Renal cortex interstitium (tissue), 11 donors: ENCODE measurements around the gene BMP2. TPM values are rescaled to one million over a fixed set of nuclear protein-coding genes. Genes with fewer than 3 reads are reported as not detected.
A peak's percentile ranks its signal among the peaks of the same experiment; 100 is the strongest.

ENCODE experiments used
- DNase-seq, 11 donors: peaks; one replicate each; pipeline ENCODE4 v3.0.0-alpha.2; 2013; ENCODE audit warnings: low read depth in 9 of 11, low spot score in 4 of 11; ENCODE audit errors: extremely low read depth in 1 of 11
- polyA plus RNA-seq, 3 donors: library from polyadenylated mRNA; unstranded; fragments of 120-200 nt; gene quantifications; one replicate each; pipeline ENCODE4 v1.2.1, GENCODE V29; 2013; ENCODE audit not compliant: insufficient read length in 3 of 3

The BMP2 gene
- polyA plus RNA-seq, 3 donors, result 16.0 to 20.7 (median 16.6) TPM

- DNase-seq, result no peak
Observed at GRCh38 chr20:6811262-6812035, 44.0 kb downstream of the BMP2 start.

- DNase-seq, result no peak
Observed at GRCh38 chr20:6812530-6812929, 45.0 kb downstream of the BMP2 start.

- DNase-seq, result no peak
Observed at GRCh38 chr20:6814945-6815344, 47.5 kb downstream of the BMP2 start.

GRCh38 chr20:6818033-6818808 is 50.7 kb downstream of the BMP2 start:
- DNase-seq, result no peak

GRCh38 chr20:6819599-6819998 is 52.1 kb downstream of the BMP2 start:
- DNase-seq, result no peak

- DNase-seq, result no peak
Observed at GRCh38 chr20:6824401-6824800, 56.9 kb downstream of the BMP2 start.

GRCh38 chr20:6827472-6827871 is 60.0 kb downstream of the BMP2 start:
- DNase-seq, result no peak

- DNase-seq, result peak in 9 of 11 donors; percentile 27 to 76 (median 48)
Observed at GRCh38 chr20:6828794-6829423, 61.4 kb downstream of the BMP2 start.

- no peak for DNase-seq
Observed at GRCh38 chr20:6829510-6830116, 62.1 kb downstream of the BMP2 start.
